Endothelial cell of umbilical vein (primary cell): ENCODE data around the gene PPEF2. TPM values are rescaled to one million over a fixed set of nuclear protein-coding genes. Genes with fewer than 3 reads are reported as not detected.

Experiments
- BruUV-seq: library from RNA; stranded (reverse); fragments of 400-500 nt; replicated peaks from 2 replicates; lab custom pipeline; 2021; lab: Mats Ljungman, UMichigan
- CTCF ChIA-PET: fragments of 300-600, 350-600 bp; sonication (Branson Sonifier 250); formaldehyde crosslinking; loops from one replicate; lab custom pipeline; 2021; ENCODE audit warnings: antibody characterized with exemption, inconsistent platforms; lab: Charles Lee
- POLR2A ChIA-PET: fragments of 300-600, 350-600 bp; sonication (Branson Sonifier 250); formaldehyde crosslinking; loops from one replicate; lab custom pipeline; 2021; ENCODE audit warnings: antibody characterized with exemption, inconsistent platforms; lab: Charles Lee
- DNase-seq: peaks from one replicate; pipeline ENCODE4 v3.0.0-alpha.2; 2011; ENCODE audit warnings: low read depth, low spot score
- FAIRE-seq: peaks from 2 replicates; lab custom pipeline; 2011; peaks lifted over from hg19 to GRCh38; lab: Jason Lieb, UNC
- H2AFZ ChIP-seq: 2 replicates; pipeline ENCODE4 v1.6.0; 2012; ENCODE audit warnings: low read depth, low read length, control low read depth, inconsistent platforms
- H3K27ac ChIP-seq: 2 replicates; pipeline ENCODE4 v1.5.1; 2011; ENCODE audit warnings: low read depth, mild to moderate bottlenecking, control low read depth, low read length, moderate library complexity; ENCODE audit not compliant: insufficient read depth
- H3K27me3 ChIP-seq, 2 experiments: 2 replicates each; pipeline versions ENCODE4 v1.6.0 to v1.6.1; 2011; ENCODE audit warnings: low read length in 2 of 2, mixed read lengths in 1 of 2; ENCODE audit not compliant: control insufficient read depth in 2 of 2, insufficient read depth in 2 of 2
- H3K36me3 ChIP-seq, 2 experiments: 2 replicates in 1 of 2; 3 replicates in 1 of 2; pipeline ENCODE4 v1.5.1; 2011; ENCODE audit warnings: low read length in 2 of 2, mild to moderate bottlenecking in 1 of 2, moderate library complexity in 1 of 2; ENCODE audit not compliant: control insufficient read depth in 2 of 2, insufficient read depth in 2 of 2; ENCODE audit errors: extremely low read depth in 1 of 2
- H3K4me1 ChIP-seq: 3 replicates; pipeline ENCODE4 v1.5.1; 2011; ENCODE audit warnings: mild to moderate bottlenecking, low read length; ENCODE audit not compliant: control insufficient read depth, insufficient read depth; ENCODE audit errors: extremely low read depth
- H3K4me2 ChIP-seq: 2 replicates; pipeline ENCODE4 v1.6.1; 2011; ENCODE audit warnings: low read length, control low read depth, mixed read lengths; ENCODE audit not compliant: insufficient read depth
- H3K4me3 ChIP-seq, 3 experiments: fragments of 200-600 bp in 1 of 3; sonication (generic), shearing (Covaris generic) in 1 of 3; replicated peaks in 1 of 3; 2 replicates each; pipeline ENCODE4 v1.5.1; 2011 to 2016; ENCODE audit warnings: control low read depth in 3 of 3, low read length in 3 of 3, mild to moderate bottlenecking in 2 of 3, inconsistent platforms in 1 of 3, low read depth in 1 of 3, moderate library complexity in 1 of 3; ENCODE audit not compliant: insufficient read depth in 1 of 3
- H3K79me2 ChIP-seq: 2 replicates; pipeline ENCODE4 v1.6.0; 2012; ENCODE audit warnings: low read length, inconsistent platforms; ENCODE audit not compliant: control insufficient read depth, insufficient read depth
- H3K9ac ChIP-seq: replicated peaks from 2 replicates; pipeline ENCODE3; 2011; ENCODE audit warnings: low read length, control low read depth; ENCODE audit not compliant: insufficient read depth; ENCODE audit errors: extremely low read depth
- H3K9me1 ChIP-seq: replicated peaks from 3 replicates; pipeline ENCODE4 v1.6.0; 2011; ENCODE audit warnings: mild to moderate bottlenecking, low read length; ENCODE audit not compliant: control insufficient read depth, insufficient read depth; ENCODE audit errors: extremely low read depth
- H3K9me3 ChIP-seq: replicated peaks from 2 replicates; pipeline ENCODE4 v1.5.1; 2012; ENCODE audit warnings: low read length, inconsistent platforms; ENCODE audit not compliant: control insufficient read depth, insufficient read depth
- H4K20me1 ChIP-seq: replicated peaks from 2 replicates; pipeline ENCODE3; 2011; ENCODE audit warnings: mild to moderate bottlenecking, low read length; ENCODE audit not compliant: control insufficient read depth, insufficient read depth; ENCODE audit errors: extremely low read depth
- CTCF ChIP-seq, 2 donors: IDR thresholded peaks; 1 replicate in 1 of 2; 2 replicates in 1 of 2; pipeline ENCODE4 v1.5.1; 2011; ENCODE audit warnings: low read length in 2 of 2, mild to moderate bottlenecking in 2 of 2, moderate library complexity in 2 of 2, control low read depth in 1 of 2, inconsistent platforms in 1 of 2, low read depth in 1 of 2; ENCODE audit not compliant: insufficient read depth in 1 of 2; ENCODE audit errors: extremely low read depth in 1 of 2
- EZH2 ChIP-seq: IDR thresholded peaks from 2 replicates; pipeline ENCODE4 v1.6.1; 2012; ENCODE audit warnings: borderline replicate concordance, low read depth, mild to moderate bottlenecking, moderate library complexity, low read length, inconsistent platforms; ENCODE audit not compliant: severe bottlenecking
- FOS ChIP-seq: IDR thresholded peaks from 2 replicates; pipeline ENCODE4 v1.6.1; 2011; ENCODE audit warnings: mild to moderate bottlenecking, low read length, moderate library complexity, borderline replicate concordance; ENCODE audit not compliant: insufficient read depth
- GATA2 ChIP-seq: IDR thresholded peaks from 2 replicates; pipeline ENCODE4 v1.7.0; 2011; ENCODE audit warnings: low read depth, mild to moderate bottlenecking, moderate library complexity, mixed read lengths, low read length; ENCODE audit not compliant: insufficient read length, insufficient read depth
- JUN ChIP-seq: IDR thresholded peaks from 2 replicates; pipeline ENCODE4 v1.6.1; 2011; ENCODE audit warnings: borderline replicate concordance, low read depth; ENCODE audit not compliant: insufficient read length, insufficient read depth
- MAX ChIP-seq: IDR thresholded peaks from 2 replicates; pipeline ENCODE4 v1.6.1; 2011; ENCODE audit not compliant: insufficient read depth, insufficient read length
- MYC ChIP-seq: IDR thresholded peaks from one replicate; pipeline ENCODE4 v1.6.1; 2011; ENCODE audit warnings: mild to moderate bottlenecking, low read depth, low read length
- POLR2A ChIP-seq: IDR thresholded peaks from 2 replicates; pipeline ENCODE4 v1.6.1; 2012; ENCODE audit warnings: low read depth, mild to moderate bottlenecking, control low read depth, low read length
- POLR2AphosphoS5 ChIP-seq: IDR thresholded peaks from 2 replicates; pipeline ENCODE4 v1.6.1; 2012; ENCODE audit warnings: low read depth, mild to moderate bottlenecking, control low read depth, low read length, moderate library complexity; ENCODE audit not compliant: insufficient read depth
- dilution Hi-C: fragments of 300-500 bp; cut with MboI; formaldehyde crosslinking; loops from one replicate; pipeline ENCODE4 v1.15.0; 2019; ENCODE audit warnings: low sequenced_read_pairs; ENCODE audit not compliant: extremely low pct_ligation_motif_present
- intact Hi-C: fragments of 100-400 bp; cut with micrococcal nuclease; formaldehyde crosslinking; loops from one replicate; pipeline ENCODE4 v1.10.0; 2022
- polyA plus RNA-seq, 4 experiments: library from polyadenylated mRNA; depleted of rRNA in 3 of 4; stranded (reverse) in 3 of 4; unstranded in 1 of 4; fragments of >200 nt; gene quantifications; 2 replicates each; pipeline versions ENCODE4 v1.2.1 to v1.2.3, GENCODE V29; 2011 to 2012; ENCODE audit warnings: missing spikeins in 1 of 4
- total RNA-seq: library from RNA; stranded (reverse); gene quantifications from 2 replicates; pipeline ENCODE4 v1.2.3, GENCODE V29; 2021

The PPEF2 gene
- total and polyA plus RNA-seq, 2 donors (not counting 3 experiments of a cell fraction or from before 2014, with no cell fraction given): 0.23 TPM; not detected in 1

DNA sequence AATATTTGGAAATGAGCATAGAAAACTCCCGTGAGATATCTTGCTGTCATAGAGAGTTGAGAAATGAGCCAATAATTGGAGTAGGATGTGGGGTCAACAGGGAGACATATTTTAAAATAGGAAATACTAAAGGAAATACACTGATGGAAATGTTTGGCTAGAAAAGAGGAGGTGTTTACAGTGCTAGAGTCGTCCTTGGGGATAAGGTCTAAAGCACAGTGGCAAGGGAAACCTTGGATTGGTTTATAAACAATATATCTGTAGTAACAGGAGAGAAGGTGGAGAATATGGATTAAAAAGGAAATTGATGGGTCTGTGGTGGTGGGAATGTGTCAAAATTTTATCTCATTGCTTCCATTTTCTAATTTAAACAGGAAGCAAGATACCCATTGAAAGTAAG lies 82.1 kb downstream of the PPEF2 start:
- intact Hi-C loops (no loop called here), dilution Hi-C loops (no loop called here)
- FAIRE-seq (no peak), DNase-seq (no peak)
- Histone ChIP-seq H3K4me3 (no peak overlapping the region), H3K36me3 (peaks cover 0 to 2% of the 10 kb centered on the region in 2 experiments), H2AFZ (no peak overlapping the region), H3K9me1 (no peaks in the 10 kb centered on the region), H3K79me2 (no peaks in the 10 kb centered on the region), H3K9me3 (no peaks in the 10 kb centered on the region), H3K27ac (no peak overlapping the region), H3K4me2 (no peak overlapping the region), H3K4me1 (no peaks in the 10 kb centered on the region), H3K27me3 (no peaks in the 10 kb centered on the region), H4K20me1 (no peaks in the 10 kb centered on the region), H3K9ac (no peak overlapping the region)
- BruUV-seq: no TSS peak
- POLR2A ChIA-PET: no interaction called here
- CTCF ChIA-PET: no interaction called here
- no peak for TF ChIP-seq GATA2
- TF ChIP-seq FOS: no peak
- no peak for TF ChIP-seq CTCF (IDR thresholded peaks at IDR 0.05; ENCODE audit: extremely low read depth in 1 of 2, insufficient read depth in 1 of 2, low read depth in 1 of 2, low read length in 2 of 2)
- no peak for TF ChIP-seq POLR2A
- TF ChIP-seq MYC: no peak
- no peak for TF ChIP-seq POLR2AphosphoS5
- TF ChIP-seq JUN: no peak
- TF ChIP-seq EZH2: no peak
- no peak for TF ChIP-seq MAX
